Brain microvascular endothelial cell (primary cell): ENCODE data around the gene NOD2.

Experiments used
- DNase-seq: peaks from one replicate; pipeline ENCODE4 v3.0.0-alpha.2; 2020
- H3K27ac ChIP-seq: fragments of 250-450 bp; sonication (Bioruptor Pico); 2 replicates; pipeline ENCODE4 v1.5.1; 2020; ENCODE audit warnings: mild to moderate bottlenecking, moderate library complexity
- H3K27me3 ChIP-seq: fragments of 250-450 bp; sonication (Bioruptor Pico); replicated peaks from 2 replicates; pipeline ENCODE4 v1.5.1; 2020; ENCODE audit warnings: mild to moderate bottlenecking
- H3K36me3 ChIP-seq: fragments of 250-450 bp; sonication (Bioruptor Pico); replicated peaks from 2 replicates; pipeline ENCODE4 v1.5.1; 2020; ENCODE audit warnings: mild to moderate bottlenecking
- H3K4me3 ChIP-seq: 2 replicates; pipeline ENCODE4 v1.5.1; 2011; ENCODE audit warnings: low read depth, mild to moderate bottlenecking, control low read depth, low read length, moderate library complexity
- CTCF ChIP-seq: IDR thresholded peaks from 2 replicates; pipeline ENCODE4 v1.5.1; 2011; ENCODE audit warnings: low read depth, mild to moderate bottlenecking, moderate library complexity, low read length, control low read depth, inconsistent platforms; ENCODE audit errors: missing control alignments
- in situ Hi-C: cut with HindIII; loops from 2 replicates; pipeline ENCODE4 v1.10.0; 2017; ENCODE audit warnings: low sequenced_read_pairs, low pct_ligation_motif_present

NOD2 gene

GRCh38 chr16:50781518-50781917 lies 88.1 kb downstream of the NOD2 start:
- in situ Hi-C loops, result no loop called here
- Histone ChIP-seq H3K36me3 (peaks cover 8% of the 10 kb centered on the region), H3K27ac (no peak overlapping the region)

More at GRCh38 chr16:50781518-50781917, 88.1 kb downstream of the NOD2 start:
- H3K4me3 ChIP-seq, result no peak overlapping the region
- H3K27me3 ChIP-seq, result no peaks in the 10 kb centered on the region
- DNase-seq, result no peak
- no peak for TF ChIP-seq CTCF
